GM12872 (cell line): ENCODE results near the gene SIGLEC14.

ENCODE experiments used
- CTCF ChIP-seq: IDR thresholded peaks from 3 replicates; pipeline ENCODE4 v1.5.1; 2011; ENCODE audit warnings: low read depth, mild to moderate bottlenecking, low read length, moderate library complexity; ENCODE audit not compliant: insufficient read depth

The SIGLEC14 gene

DNA sequence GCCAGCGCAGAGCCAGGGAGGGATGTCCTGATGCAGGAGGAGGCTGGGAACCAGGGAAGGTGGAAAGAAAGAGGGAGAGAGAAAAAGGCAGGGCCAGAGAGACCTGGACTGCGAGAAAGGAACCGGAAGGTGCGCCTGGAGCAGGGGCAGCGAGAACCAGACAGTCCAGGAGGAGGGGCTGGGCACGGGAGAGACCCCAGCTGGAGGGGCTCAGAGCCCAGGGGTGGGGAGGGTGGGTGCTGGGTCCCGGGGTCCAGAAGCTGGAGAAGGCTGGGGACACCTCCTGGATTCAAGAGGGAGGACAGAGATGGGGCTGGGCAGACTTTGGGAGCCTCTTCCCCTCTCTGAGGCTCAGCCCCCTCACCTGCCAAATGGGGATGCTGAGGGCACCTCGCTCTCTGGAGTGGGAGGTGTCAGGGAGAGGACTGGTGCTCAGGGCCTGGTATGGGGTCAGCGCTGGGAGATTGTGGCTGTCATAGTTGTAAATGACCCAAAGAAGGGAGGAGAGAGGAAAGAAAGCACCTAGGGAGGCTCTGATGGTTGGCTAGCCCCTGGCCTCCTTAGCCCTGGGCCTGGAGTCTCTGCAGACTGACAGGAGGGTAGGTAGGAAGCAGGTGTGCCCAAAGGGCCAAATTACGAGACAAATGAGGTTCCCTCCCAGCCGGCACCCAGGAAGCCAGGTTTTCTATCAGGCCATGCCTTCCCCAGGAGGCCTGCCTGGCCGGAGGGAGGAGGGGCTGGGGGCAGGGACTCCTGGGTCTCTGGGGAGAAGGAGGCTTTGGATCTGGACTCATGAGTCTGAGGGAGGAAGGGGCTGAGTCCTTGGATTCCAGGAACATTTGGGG is 45.2 kb upstream of the SIGLEC14 start:
- no peak for TF ChIP-seq CTCF

GRCh38 chr19:51691074-51691583 is 44.5 kb upstream of the SIGLEC14 start:
- no peak for TF ChIP-seq CTCF

GRCh38 chr19:51690454-51691073 is 43.9 kb upstream of the SIGLEC14 start:
- no peak for TF ChIP-seq CTCF

DNA sequence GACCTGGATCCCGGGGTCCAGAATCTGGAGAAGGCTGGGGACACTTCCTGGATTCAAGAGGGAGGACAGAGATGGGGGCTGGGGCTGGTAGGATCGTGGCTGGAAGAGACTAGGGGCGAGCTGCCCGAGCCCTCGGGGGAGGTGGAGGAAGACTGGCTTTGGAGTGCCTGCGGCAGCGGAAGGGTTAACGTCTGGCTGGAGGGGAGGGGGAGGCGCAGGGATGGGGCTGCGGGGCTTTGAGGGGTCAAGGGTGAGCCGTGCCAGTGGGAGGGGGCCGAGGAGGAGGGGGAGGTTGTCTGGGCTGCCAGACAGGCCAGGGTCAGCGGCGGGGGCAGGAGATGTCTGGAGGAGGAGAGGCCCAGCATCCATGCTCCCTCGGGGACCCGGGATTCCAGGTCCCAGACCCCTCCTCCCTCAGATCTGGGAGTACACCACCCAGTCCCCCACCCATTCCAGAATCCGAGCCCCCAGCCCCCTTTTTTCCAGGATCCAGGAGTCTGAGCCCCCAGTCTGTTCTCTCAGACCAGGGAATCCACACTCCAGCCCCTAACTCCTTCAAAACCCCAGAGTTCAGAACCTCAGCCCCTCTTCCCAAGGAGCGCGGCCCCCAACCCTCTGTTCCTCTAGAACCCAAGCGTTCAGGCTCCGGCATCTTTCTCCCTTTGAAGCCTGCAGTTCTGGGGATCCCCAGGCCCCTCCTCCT is 43.3 kb upstream of the SIGLEC14 start:
- TF ChIP-seq CTCF = no peak

DNA sequence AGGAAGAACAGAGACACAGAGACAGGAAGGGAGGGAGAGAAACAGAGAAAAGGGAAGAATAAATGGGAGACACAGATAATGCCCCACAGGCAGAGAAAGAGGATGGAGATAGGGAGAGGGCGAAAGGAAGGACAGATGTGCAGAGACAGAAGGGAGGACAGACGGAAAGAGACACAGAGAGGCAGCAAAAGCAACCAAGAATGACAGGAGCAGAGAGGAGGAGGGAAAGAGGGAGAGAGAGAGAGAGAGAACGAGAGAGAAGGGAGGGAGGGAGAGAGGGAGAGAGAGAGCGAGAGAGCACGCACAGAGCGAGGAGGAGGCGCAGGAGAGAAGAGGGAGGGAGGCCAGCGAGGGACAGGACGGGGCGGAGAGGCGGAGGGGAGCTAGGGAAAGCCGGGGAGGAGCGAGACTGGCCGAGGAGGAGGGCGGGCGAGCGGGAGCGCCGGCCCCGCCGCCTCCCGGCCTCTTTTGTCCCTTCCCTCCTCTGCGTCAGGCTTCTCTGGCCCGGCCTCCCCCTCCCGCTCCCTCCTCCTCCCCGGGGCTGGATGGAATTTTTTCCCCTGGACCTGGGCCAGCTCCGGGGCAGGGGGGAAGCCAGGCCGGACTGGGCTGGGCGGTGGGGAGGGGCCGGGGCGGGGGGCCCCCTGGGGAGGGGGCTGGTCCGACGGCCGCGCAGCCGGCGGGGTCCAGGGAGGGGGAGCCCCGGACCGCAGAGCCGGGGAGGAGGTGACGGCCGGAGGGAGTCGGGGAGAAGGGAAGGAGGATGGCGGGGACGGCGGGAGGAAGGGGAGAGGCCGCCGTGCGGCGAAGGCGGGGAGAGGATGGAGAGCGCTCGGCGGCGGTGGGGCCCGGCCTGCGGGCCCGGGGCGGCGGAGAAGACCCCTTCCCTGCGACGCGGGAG is 42.3 kb upstream of the SIGLEC14 start:
- TF ChIP-seq CTCF = no peak

DNA sequence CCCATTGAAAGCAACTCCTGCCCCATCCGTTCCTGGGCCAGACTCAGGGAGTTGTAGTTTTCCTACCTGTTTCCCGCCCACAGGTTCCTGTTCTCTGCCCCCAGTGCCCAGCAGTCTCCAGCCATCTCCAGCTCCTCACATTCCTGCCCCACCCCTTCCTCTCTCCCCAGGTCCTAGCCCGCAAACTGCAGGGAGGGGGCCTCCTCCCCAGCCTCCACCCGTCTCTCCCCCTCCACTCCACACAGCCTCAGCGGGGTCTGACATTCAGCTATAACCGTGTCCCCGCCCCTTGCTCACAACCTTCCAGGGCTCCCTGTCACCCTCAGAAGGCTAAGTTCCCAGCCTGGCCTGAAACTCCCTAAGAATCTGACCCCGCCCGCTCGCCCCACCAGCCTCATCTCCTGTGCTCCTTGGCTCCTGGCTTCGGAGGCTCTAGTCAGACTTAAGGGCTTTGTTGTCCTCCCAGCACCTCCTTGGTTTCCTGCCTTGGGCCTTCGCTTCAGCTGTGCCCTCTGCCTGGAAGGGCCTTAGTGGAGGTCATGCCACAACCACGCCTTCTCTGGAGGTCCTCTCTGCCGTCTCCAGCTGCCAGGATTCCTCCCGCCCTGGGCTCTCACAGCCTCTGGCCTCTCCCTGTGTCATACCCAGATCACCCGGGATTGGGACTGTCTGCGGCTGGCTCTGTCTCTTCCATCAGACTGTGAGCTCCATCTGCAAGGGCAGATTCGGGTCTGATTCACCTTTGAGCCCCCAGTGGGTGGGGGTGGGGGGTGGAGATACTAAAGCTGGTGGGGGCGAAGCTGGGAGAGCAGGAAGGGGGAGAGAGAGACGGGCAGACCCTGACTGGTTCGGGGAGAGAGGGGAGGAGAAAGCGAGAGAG is 41.4 kb upstream of the SIGLEC14 start:
- no peak for TF ChIP-seq CTCF
